ENCODE results near the gene HCN2.
"Not testable (repeated sequence)": the region's sequence is repeated elsewhere in the genome, so short reads cannot be mapped to it uniquely, and the experiment has no call there.

The HCN2 gene

DNA sequence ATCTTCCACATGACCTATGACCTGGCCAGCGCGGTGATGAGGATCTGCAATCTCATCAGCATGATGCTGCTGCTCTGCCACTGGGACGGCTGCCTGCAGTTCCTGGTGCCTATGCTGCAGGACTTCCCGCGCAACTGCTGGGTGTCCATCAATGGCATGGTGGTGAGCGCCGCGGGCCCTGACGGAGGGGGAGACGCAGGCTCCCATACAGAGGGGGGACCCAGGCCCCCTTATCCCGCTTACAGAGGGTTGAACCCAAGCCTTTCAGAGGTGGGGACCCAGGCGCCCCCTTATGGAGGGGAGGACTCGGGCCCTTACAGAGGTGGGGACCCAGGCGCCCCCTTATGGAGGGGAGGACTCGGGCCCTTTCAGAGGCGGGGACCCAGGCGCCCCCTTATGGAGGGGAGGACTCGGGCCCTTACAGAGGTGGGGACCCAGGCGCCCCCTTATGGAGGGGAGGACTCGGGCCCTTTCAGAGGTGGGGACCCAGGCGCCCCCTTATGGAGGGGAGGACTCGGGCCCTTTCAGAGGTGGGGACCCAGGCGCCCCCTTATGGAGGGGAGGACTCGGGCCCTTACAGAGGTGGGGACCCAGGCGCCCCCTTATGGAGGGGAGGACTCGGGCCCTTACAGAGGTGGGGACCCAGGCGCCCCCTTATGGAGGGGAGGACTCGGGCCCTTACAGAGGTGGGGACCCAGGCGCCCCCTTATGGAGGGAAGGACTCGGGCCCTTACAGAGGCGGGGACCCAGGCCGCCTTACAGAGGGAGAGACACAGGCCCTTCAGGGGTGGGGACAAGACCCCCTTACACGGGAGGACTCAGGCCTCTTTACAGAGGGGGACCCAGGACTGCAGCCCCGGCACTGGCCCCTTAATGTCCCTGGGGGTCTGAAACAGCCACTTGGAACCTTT, 15.6 kb downstream of the HCN2 start:
- DNase-seq (ENCODE audit: low spot score), result not testable (repeated sequence)

DNA sequence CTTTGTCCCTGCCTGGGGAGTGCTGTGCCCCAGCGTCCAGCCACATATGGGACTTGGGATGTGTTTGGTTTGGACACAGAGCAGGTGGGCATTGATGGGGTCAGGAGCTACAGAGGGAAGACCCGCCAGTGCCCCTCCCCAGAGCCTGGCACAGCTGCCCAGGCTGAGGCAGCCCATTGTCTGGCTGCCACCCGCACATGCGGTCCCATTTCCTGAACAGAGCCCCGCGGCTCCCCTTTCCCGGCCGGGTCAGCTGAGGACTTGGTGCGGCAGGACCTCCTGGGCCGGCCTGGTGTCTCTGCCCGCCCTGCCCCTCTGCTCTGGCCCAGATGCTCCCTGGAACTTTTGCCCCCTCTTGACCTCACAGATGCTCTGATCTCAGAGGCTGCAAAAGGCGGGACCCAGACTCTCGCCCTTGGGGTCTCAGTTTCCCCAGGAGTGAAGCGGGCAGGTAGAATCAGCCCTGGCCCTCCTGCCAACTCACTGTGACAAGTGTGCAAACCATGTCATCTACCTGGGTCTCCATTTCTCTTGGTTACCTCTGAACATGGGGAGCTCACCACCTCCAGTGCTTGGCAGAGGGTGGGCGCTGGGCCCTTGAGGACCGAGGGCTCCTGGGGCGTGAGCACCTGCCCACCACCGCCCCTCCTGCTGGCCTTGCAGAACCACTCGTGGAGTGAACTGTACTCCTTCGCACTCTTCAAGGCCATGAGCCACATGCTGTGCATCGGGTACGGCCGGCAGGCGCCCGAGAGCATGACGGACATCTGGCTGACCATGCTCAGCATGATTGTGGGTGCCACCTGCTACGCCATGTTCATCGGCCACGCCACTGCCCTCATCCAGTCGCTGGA, 17.8 kb downstream of the HCN2 start:
- DNase-seq (ENCODE audit: low spot score), result no peak

DNA sequence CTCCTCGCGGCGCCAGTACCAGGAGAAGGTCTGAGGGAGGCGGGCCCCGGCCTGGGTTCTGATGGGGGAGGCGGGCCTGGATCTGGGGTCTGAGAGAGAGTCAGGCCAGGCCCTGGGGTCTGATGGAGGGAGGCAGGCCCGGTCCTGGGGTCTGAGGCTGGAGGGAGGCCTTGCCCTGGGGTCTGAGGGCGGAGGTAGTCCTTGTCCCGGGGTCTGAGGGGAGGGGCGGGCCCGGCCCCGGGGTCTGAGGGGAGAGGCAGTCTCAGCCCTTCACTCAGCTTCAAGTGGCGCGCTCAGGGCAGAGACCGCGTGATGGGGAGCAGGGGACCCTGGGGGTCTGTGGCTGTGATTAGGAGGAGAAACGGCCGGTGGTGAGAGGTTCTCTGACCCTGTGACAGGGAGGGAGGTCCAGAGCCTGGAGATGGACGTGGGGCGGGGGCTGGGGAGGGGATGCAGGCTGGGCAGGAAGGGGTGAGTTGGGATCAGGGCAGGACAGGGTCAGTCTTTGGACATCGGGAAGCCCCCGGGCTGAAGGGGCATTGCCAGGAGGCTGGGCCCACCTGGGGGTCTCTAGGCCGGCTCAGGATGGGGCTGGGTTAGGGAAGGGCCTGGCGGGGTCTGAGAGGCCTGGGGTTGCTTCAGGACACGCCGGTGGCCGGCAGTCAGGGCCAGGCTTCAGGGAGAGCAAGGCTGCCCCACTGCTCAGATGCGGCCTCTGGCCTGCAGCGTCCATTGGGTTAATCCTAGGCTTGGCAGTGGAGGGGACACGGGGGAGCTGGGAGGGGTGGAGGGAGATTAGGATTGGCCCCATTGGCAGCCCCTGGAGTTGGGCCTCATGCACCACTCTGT, 18.7 kb downstream of the HCN2 start:
- DNase-seq (ENCODE audit: low spot score), result no peak

DNA sequence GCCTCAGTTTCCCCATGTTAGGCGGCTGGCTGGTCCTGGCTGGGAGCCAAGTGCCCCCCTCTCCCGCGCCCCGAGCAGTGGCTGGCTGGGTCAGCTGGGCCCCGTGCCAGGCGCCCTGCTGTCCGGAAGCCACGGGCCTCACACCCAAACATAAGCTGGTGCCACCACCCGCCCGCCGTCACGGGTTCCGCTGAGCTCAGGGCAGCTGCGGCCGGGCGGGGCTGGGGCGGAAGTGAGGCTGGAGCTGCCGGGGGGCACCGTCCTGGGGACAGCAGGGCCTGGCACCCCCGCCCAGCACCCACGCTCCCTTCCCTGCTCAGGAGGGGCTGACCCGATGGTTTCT, 19.3 kb downstream of the HCN2 start:
- DNase-seq (ENCODE audit: low spot score), result no peak

DNA sequence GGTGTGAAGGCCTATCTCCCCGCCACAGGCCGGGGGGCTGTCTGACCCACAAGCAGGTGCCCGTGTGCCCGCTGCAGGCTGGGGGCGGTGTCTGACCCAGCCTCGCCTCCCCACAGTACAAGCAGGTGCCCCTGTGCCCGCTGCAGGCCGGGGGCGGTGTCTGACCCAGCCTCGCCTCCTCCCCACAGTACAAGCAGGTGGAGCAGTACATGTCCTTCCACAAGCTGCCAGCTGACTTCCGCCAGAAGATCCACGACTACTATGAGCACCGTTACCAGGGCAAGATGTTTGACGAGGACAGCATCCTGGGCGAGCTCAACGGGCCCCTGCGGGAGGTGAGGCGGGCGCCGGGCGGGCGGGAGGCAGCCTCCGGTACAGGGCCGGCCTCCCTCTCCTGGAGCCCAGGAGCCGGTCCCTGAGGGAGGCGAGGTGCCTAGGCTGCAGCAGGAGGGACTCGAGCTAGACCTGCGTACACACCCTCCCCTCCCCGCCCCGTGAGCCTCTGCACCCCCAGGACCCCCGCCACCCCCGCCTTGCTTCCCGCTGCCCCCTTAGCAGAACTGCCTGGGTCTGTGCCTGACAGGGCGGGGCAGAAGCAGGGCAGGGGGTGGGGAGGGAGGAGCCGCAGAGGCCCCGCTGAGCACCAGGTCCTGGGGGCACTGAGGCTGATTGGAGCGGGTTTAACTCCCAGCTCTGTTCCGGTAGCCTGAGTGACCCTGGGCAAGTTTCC, 20.6 kb downstream of the HCN2 start:
- no peak for DNase-seq (ENCODE audit: low spot score)

DNA sequence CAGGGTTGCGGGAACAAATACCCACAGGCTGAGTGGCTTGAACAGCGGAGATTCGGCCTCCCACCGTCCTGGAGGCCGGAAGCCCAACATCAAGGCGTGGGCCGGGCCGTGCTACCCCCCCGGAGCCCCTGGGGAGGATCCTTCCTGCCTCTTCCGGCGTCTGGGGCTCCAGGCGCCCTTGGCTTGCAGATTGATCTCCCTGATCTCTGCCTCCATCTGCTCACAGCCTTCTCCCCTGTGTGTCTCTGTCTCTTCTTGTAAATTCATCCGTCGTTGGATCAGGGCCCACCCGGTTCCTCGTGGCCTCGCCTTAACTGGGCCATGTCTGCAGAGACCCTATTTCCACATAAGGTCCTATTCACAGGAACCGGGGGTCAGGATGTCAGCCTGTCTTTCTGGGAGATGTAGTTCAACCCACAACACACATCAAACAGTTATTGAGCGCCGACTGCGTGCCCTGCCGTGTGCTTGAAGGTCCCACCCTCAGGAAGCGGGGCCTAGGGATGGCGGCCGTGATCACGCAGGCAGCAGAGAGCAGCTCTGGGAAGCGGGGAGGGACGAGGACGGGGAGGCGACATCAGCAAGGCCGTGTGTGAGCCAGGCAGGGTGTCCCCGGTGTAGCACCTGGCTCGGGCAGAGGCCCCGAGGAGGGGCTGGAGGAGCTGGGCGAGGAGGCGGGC, 21.3 kb downstream of the HCN2 start:
- no peak for DNase-seq (ENCODE audit: low spot score)

DNA sequence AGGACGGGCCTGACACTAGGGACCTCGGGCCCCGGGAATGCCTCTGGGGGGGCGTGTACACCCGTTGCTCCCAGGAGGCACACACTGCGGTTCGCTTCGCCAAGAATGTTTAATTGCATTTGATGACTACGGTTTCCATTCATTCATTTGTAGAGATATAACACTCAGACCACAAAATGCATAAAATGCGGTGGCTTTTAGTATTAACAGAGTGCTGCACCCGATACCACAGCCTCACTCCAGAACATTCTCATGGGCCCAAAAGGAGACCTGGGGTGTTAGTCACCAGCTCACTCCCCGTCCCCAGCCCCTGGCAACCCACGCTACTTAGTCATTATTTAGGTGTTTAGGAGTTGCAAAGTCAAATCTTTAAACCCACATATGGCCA, 21.8 kb downstream of the HCN2 start:
- DNase-seq (ENCODE audit: low spot score), result no peak

DNA sequence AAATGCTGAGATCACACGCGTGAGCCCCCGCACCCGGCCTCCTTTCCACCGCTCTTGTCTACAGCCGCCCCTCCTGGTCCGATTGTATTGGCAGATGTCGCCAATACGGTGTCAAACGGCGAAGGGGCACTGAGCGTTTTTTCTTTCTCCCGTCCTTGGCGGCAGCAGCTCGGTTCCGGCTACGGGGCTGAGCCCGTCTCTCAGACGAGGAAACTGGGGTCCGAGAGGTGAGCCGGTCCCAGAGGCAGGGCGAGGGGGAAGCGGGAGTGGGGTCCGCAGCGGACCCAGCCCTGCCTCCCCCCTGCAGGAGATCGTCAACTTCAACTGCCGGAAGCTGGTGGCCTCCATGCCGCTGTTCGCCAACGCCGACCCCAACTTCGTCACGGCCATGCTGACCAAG, 23.3 kb downstream of the HCN2 start:
- no peak for DNase-seq (ENCODE audit: low spot score)

DNA sequence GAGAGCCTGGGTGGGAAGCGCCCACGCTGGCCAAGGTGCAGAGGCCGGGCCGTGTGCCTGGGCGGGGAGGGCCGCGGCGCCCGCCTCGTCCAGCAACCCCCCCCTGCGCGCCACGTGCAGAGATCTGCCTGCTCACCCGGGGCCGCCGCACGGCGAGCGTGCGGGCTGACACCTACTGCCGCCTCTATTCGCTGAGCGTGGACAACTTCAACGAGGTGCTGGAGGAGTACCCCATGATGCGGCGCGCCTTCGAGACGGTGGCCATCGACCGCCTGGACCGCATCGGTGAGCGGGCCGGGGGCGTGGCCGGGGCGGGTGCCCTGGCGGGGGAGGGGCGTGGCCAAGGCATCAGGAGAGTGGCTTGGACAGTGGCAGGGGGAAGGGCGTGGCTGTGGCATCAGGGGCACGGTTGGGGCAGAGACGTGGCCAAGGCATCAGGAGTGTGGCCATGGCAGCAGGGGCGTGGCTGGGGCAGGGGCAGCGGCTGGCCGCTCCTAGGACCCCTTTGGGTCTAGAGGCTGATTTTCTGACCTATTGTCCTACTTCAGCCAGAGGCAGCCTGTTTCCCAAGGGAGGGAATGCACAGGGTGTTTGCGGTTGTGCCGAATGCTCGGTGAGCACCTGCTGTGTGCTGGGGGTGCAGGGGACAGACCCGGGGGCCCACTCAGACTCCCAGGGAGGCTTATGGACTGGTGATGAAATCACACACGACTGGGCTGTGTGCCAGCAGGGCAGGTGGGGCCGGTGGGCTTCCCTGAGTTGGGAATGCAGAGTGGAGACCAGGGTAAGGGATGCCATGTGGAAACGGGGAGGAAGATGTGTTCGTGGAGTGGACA, 24.3 kb downstream of the HCN2 start:
- DNase-seq (ENCODE audit: low spot score), result no peak

DNA sequence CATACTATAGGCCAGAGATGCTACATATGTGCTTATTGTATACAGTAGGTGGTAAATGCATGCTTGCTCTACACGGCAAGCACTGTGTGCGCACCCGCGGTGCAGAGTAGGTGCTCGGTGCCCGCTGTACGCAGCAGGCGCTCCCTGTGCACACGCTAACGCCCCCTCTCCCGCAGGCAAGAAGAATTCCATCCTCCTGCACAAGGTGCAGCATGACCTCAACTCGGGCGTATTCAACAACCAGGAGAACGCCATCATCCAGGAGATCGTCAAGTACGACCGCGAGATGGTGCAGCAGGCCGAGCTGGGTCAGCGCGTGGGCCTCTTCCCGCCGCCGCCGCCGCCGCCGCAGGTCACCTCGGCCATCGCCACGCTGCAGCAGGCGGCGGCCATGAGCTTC, 25.9 kb downstream of the HCN2 start:
- DNase-seq (ENCODE audit: low spot score), result no peak

DNA sequence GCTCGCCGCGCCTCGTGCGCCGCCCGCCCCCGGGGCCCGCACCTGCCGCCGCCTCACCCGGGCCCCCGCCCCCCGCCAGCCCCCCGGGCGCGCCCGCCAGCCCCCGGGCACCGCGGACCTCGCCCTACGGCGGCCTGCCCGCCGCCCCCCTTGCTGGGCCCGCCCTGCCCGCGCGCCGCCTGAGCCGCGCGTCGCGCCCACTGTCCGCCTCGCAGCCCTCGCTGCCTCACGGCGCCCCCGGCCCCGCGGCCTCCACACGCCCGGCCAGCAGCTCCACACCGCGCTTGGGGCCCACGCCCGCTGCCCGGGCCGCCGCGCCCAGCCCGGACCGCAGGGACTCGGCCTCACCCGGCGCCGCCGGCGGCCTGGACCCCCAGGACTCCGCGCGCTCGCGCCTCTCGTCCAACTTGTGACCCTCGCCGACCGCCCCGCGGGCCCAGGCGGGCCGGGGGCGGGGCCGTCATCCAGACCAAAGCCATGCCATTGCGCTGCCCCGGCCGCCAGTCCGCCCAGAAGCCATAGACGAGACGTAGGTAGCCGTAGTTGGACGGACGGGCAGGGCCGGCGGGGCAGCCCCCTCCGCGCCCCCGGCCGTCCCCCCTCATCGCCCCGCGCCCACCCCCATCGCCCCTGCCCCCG, 26.5 kb downstream of the HCN2 start:
- DNase-seq (ENCODE audit: low spot score), result no peak

DNA sequence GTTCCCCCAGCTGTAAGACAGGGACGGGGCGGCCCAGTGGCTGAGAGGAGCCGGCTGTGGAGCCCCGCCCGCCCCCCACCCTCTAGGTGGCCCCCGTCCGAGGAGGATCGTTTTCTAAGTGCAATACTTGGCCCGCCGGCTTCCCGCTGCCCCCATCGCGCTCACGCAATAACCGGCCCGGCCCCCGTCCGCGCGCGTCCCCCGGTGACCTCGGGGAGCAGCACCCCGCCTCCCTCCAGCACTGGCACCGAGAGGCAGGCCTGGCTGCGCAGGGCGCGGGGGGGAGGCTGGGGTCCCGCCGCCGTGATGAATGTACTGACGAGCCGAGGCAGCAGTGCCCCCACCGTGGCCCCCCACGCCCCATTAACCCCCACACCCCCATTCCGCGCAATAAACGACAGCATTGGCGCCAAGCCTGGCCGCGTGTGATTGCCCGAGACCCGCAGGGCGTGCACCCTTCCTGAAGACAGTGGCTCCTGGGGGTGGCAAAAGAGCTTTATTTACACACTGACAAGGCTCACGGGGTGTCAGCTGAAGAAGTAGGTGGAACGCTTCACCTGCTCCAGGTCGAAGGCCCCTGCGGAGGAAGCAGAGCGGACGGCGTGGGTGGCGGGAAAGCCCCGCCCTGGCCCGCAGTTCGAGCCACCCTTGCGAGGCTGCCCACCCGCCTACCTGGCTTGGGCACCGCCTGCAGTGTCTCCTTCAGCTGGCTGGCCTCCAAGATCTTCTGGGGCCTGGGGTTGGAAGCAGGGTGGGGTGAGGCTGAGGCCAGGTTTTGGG, 27.3 kb downstream of the HCN2 start:
- DNase-seq (ENCODE audit: low spot score), result no peak

DNA sequence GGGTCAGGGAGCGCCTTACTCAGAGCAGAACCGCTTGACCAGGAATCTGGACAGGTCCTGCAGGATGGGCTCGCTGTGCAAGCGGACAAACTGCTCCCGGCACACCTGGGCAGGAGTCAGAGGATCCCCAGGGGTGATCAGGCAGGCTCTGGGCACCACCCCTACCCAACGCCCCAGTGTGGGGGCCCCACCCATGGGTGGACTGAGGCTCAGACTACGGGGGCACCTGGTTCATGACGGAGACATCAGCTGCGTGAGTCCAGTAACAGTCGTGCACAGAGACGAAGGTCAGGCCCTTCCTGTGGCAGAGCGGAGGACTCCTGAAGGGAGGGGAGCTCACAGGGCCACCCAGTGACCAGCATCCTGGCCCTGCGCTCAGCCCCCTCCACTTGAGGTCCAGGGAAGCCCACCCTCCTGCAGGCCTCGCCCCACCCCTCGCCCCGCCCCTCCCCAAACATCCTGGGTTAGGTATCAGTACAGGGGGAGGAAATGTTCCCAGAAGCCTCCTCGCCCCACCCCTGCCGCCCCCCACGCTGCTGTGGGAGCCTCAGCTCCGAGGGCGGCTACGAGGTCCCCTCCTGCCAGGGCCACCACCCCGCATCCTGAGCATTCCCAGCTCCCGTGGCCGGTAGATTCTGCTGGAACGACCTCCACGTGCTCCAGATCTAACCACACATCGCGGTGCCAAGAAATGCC, 28.0 kb downstream of the HCN2 start:
- no peak for DNase-seq (ENCODE audit: low spot score)

DNA sequence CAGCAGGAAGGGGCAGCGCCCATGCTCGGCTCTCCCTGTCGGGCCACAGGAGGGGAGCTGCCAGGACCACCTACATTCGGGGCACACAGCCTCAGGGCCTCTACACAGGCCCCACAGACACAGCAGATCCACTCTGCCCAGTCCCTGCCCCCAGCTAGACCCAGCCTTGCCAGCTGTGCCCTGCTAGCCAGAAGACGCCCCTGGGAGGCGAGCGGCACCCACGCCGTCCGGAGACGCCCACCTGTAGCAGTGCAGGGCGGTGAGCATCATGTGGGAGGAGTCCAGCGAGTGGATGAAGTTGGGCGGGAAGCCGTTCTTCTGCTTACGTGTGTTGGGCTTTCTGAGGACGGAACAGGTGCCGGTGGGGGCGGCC, 28.6 kb downstream of the HCN2 start:
- DNase-seq (ENCODE audit: low spot score), result no peak

DNA sequence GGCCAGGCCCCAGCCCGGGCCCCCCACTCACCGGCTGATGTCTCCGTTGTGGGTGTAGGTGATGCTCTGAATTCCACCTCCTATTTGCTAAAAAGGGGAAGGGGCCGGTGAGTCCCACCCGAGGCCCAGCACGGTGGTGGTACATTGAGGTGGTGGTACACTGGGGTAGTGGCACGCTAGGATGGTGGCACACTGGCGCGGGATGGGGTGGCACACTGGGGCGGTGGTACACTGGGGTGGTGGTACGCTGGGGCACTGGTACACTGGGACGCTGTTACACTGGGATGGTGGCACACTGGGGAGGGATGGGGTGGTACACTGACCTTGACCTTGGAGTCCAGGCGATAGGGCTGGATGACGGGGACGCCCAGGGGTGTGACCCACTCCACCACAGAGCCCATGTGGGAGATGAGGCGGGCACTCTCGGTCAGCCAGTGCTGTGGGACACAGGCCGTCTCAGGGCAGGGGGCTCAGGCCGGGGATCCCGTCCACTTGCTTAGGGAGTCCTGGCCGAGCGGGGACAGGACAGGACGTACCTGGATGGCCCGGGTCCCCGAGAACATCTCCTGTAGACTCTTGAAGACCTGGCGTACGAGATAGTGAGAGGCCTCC, 29.1 kb downstream of the HCN2 start:
- DNase-seq (ENCODE audit: low spot score), result no peak

DNA sequence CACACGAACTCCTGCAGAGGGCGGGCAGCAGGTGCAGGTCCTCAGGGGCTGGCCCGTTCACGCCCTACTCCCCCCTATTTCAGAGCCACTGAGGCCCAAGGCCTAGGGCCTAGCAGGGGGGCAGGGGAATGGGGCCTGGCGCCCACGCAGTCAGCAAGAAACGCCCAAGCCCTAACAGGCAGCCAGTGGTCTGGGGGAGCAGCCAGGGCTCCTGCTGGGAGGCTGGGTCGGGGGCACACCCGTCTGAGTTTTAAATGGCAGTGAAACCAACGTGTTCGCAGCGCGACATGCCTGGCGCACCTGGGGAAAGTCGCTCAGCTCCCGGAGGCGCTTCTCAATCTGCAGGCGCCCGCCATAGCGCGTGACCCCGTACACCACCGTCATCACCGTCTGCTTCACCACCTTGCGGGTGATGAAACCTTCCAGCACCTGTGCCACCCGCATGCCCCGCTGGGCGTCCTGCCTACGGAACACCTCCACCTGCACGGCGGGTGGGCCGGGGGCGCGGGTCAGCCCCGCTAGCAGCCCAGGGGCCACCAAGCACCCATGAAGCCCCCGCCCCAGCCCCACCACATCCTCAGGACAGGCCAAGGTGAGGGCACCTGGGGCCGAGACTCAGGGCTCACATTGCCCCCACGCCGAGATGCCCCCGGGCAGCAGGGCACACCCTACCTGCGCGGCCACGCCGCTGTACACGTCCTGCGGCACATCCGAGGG, 29.8 kb downstream of the HCN2 start:
- DNase-seq (ENCODE audit: low spot score), result no peak

DNA sequence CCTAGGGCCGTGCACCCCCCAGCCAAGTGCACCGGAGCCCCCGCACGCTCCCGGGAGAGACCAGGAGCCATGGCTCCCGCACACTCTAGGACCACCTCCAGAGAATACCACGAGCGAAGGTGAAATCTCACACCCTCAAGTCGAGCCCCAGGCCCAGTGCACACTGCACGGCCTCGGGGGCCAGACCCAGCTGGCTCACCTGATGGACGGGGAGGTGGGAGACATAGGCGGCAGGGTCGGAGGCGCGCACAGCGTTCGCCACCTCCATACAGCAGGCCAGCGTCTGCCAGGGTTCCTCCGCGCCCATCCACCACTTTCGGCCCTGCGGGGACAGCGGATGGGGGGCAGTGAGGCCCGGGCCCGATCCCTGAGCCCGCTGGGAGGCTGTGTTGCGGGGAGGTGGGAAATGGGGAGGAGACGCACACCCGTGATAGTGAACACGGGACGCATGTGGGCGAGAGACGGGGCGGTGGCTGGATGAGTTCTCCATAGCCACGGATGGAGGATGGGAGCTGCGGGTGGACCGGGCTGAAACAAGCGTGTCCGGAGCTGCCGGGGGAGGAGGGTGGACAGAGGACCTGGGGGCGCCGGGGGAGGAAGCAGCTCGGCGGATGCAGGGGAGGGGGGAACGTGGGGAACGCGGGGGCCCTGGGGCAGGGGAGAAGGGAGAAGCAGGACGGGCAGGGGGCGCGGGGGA, 30.6 kb downstream of the HCN2 start:
- no peak for DNase-seq (ENCODE audit: low spot score)

Data from hematopoietic multipotent progenitor cell treated with erythropoietin and hydrocortisone succinate and interleukin-3 and kit ligand, for 17 days (in vitro differentiated cells).